HepG2 (cell line): Measurements from ENCODE around the gene DUS1L. TPM values are rescaled to one million over a fixed set of nuclear protein-coding genes. Genes with fewer than 3 reads are reported as not detected.

Experiments used
- LCORL ChIP-seq, 2 experiments: fragments of 450-650 bp in 1 of 2; sonication (generic) in 1 of 2; formaldehyde crosslinking in 1 of 2; IDR thresholded peaks; 2 replicates each; pipeline versions ENCODE4 v1.5.0 to v1.6.1; 2017 to 2020; ENCODE audit warnings: antibody characterized with exemption in 1 of 2, missing genetic modification reagents in 1 of 2
- NRL ChIP-seq: sonication (generic); formaldehyde crosslinking; IDR thresholded peaks from 2 replicates; pipeline ENCODE4 v1.5.0; 2020; ENCODE audit warnings: missing genetic modification reagents, mild to moderate bottlenecking, moderate library complexity, borderline replicate concordance
- POLR2A ChIP-seq, 2 experiments: IDR thresholded peaks; 2 replicates each; pipeline ENCODE4 v1.6.1; 2011; ENCODE audit warnings: low read depth in 2 of 2, low read length in 2 of 2, mild to moderate bottlenecking in 1 of 2, moderate library complexity in 1 of 2; ENCODE audit not compliant: insufficient read depth in 1 of 2
- RFXAP ChIP-seq: sonication (generic); formaldehyde crosslinking; IDR thresholded peaks from 2 replicates; pipeline ENCODE4 v1.4.0; 2020; ENCODE audit warnings: missing genetic modification reagents, borderline replicate concordance
- TBP ChIP-seq: sonication (generic); formaldehyde crosslinking; IDR thresholded peaks from 2 replicates; pipeline ENCODE4 v1.5.0; 2020; ENCODE audit warnings: missing genetic modification reagents
- TBX3 ChIP-seq: fragments of 450-650 bp; IDR thresholded peaks from 2 replicates; pipeline ENCODE4 v1.6.1; 2017; ENCODE audit warnings: antibody characterized with exemption, mild to moderate bottlenecking, inconsistent platforms, borderline replicate concordance
- ZNF256 ChIP-seq: sonication (generic); formaldehyde crosslinking; conservative IDR thresholded peaks from 2 replicates; pipeline ENCODE4 v1.4.0; 2020; ENCODE audit warnings: missing genetic modification reagents
- ZNF614 ChIP-seq: IDR thresholded peaks from 2 replicates; pipeline ENCODE4 v1.6.1; 2018; ENCODE audit warnings: missing biosample characterization, missing genetic modification reagents, inconsistent platforms, borderline replicate concordance
- polyA plus RNA-seq, 8 experiments: library from polyadenylated mRNA; depleted of rRNA in 3 of 8; stranded (reverse) in 7 of 8; unstranded in 1 of 8; fragments of >200 nt; fragmentation: Illumina TruSeq in 4 of 8; extraction: Trizol in 4 of 8; gene quantifications; 2 replicates each; pipeline versions ENCODE4 v1.2.1 to v1.2.3, GENCODE V29; 2011 to 2016; ENCODE audit warnings: low read depth in 4 of 8, missing spikeins in 1 of 8, mixed read lengths in 1 of 8; ENCODE audit not compliant: insufficient read depth in 1 of 8
- total RNA-seq, 5 experiments: library from RNA; depleted of rRNA; stranded (reverse); fragments of >200 nt; fragmentation: Illumina TruSeq; extraction: Trizol; gene quantifications; 2 replicates each; pipeline ENCODE4 v1.2.3, GENCODE V29; 2016; ENCODE audit warnings: low read depth in 1 of 5
- TF ChIP-seq, protein P1 (sequence below): sonication (generic); formaldehyde crosslinking; IDR thresholded peaks from 2 replicates; pipeline ENCODE4 v1.4.0; 2020; ENCODE audit warnings: missing genetic modification reagents
- TF ChIP-seq, protein P2 (sequence below): sonication (generic); formaldehyde crosslinking; IDR thresholded peaks from 2 replicates; pipeline ENCODE4 v1.4.0; 2020; ENCODE audit warnings: missing genetic modification reagents
- TF ChIP-seq, protein P3 (sequence below): sonication (generic); formaldehyde crosslinking; IDR thresholded peaks from 2 replicates; pipeline ENCODE4 v1.8.0; 2022; ENCODE audit warnings: missing genetic modification reagents, mild to moderate bottlenecking, borderline replicate concordance

The DUS1L gene
- total and polyA plus RNA-seq, 2 of the 13 experiments (the other 11 are each of a cell fraction or from before 2014, with no cell fraction given), result 81.0 to 109 TPM

DNA sequence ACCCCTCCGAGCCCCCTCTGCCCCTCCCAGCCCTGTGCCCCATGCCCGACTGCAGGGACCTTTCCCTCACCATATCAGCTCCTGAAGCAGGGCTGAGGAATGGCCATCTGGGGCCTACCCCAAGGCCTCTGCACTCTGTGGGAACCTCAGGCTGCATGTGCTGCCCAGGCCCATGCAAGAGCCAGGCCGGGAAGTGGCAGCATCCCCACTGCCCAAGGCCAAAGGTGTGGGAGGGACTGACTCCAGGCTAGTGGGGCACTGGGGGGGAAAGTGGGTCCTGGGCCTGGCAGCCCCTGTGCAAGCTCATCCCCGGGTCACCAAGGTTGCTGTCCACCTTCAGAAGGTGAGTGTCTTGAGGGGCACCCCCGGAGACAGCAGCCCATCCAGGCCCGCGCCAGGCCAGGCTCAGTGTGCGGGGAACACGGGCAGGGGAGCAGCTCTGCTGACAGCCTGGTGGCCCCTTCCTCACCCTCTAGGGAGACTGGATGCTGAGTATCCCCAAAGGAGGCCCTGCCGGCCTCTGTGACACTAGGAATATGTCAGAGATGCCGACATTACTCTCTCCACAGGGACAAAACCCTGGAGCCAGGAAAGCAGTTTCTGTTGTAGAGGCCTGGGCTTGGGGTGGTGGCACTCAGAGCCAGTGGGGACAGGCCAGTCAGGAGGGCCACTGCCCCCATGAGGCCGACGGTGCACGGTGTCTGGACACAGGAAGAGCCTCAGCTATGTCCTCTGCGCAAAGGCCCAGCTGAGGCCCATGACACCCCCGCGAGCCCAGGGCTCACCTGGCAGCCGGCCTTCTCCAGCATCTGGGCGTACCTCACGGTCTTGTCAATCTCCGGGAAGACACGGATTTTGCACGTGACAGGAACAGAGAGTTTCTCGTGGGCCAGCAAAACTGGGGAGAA lies 3.3 kb downstream of the DUS1L start (continued):
- TF ChIP-seq, protein P1, sequence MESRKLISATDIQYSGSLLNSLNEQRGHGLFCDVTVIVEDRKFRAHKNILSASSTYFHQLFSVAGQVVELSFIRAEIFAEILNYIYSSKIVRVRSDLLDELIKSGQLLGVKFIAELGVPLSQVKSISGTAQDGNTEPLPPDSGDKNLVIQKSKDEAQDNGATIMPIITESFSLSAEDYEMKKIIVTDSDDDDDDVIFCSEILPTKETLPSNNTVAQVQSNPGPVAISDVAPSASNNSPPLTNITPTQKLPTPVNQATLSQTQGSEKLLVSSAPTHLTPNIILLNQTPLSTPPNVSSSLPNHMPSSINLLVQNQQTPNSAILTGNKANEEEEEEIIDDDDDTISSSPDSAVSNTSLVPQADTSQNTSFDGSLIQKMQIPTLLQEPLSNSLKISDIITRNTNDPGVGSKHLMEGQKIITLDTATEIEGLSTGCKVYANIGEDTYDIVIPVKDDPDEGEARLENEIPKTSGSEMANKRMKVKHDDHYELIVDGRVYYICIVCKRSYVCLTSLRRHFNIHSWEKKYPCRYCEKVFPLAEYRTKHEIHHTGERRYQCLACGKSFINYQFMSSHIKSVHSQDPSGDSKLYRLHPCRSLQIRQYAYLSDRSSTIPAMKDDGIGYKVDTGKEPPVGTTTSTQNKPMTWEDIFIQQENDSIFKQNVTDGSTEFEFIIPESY (CRISPR knock-in tag), result peak; percentile 83
- TF ChIP-seq, protein P2, sequence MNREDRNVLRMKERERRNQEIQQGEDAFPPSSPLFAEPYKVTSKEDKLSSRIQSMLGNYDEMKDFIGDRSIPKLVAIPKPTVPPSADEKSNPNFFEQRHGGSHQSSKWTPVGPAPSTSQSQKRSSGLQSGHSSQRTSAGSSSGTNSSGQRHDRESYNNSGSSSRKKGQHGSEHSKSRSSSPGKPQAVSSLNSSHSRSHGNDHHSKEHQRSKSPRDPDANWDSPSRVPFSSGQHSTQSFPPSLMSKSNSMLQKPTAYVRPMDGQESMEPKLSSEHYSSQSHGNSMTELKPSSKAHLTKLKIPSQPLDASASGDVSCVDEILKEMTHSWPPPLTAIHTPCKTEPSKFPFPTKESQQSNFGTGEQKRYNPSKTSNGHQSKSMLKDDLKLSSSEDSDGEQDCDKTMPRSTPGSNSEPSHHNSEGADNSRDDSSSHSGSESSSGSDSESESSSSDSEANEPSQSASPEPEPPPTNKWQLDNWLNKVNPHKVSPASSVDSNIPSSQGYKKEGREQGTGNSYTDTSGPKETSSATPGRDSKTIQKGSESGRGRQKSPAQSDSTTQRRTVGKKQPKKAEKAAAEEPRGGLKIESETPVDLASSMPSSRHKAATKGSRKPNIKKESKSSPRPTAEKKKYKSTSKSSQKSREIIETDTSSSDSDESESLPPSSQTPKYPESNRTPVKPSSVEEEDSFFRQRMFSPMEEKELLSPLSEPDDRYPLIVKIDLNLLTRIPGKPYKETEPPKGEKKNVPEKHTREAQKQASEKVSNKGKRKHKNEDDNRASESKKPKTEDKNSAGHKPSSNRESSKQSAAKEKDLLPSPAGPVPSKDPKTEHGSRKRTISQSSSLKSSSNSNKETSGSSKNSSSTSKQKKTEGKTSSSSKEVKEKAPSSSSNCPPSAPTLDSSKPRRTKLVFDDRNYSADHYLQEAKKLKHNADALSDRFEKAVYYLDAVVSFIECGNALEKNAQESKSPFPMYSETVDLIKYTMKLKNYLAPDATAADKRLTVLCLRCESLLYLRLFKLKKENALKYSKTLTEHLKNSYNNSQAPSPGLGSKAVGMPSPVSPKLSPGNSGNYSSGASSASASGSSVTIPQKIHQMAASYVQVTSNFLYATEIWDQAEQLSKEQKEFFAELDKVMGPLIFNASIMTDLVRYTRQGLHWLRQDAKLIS (CRISPR knock-in tag), result no peak
- TF ChIP-seq, protein P3, sequence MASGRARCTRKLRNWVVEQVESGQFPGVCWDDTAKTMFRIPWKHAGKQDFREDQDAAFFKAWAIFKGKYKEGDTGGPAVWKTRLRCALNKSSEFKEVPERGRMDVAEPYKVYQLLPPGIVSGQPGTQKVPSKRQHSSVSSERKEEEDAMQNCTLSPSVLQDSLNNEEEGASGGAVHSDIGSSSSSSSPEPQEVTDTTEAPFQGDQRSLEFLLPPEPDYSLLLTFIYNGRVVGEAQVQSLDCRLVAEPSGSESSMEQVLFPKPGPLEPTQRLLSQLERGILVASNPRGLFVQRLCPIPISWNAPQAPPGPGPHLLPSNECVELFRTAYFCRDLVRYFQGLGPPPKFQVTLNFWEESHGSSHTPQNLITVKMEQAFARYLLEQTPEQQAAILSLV (CRISPR knock-in tag), result no peak
- TF ChIP-seq ZNF256 (CRISPR knock-in tag) (no peak), NRL (CRISPR knock-in tag) (no peak), ZNF614 (CRISPR knock-in tag) (no peak), TBP (no peak), POLR2A (IDR thresholded peaks at IDR 0.05; ENCODE audit: insufficient read depth in 1 of 2, low read depth in 2 of 2, low read length in 2 of 2) (0 out of 4 replicates have a peak, but pooled peaks of 1 of the 2 experiments have one; percentile 16), LCORL (IDR thresholded peaks at IDR 0.05) (no peak), LCORL (CRISPR knock-in tag; IDR thresholded peaks at IDR 0.05) (no peak), TBX3 (no peak), RFXAP (no peak)
